ENCODE measurements around the gene CTSA. TPM values are rescaled to one million over a fixed set of nuclear protein-coding genes. Genes with fewer than 3 reads are reported as not detected.

Gene CTSA
- total RNA-seq, 1 donor from 2014 or later: 55.3 TPM

GRCh38 chr20:45880988-45881788 lies 9.9 kb upstream of the CTSA start, which contains the start of gene ZSWIM1:
Gene ZSWIM1 (plus strand): TSS chr20:45881227. CDS start chr20:45882593, 1,366 bp downstream.
- Mint-ChIP-seq H3K36me3 (ENCODE audit: low read depth) (peaks cover 2% of the 10 kb centered on the region), H3K27me3 (ENCODE audit: low read depth) (no peaks in the 10 kb centered on the region), H3K4me1 (peaks cover 20% of the 10 kb centered on the region), H3K4me3 (peak within 1 kb of the TSS; percentile 95), H3K9me3 (no peaks in the 10 kb centered on the region), H3K27ac (ENCODE audit: unreplicated experiment) (peak within 1 kb of the TSS; percentile 91)
- TF ChIP-seq CTCF (conservative IDR thresholded peaks at IDR 0.05): no peak
- peak; percentile 98 for DNase-seq (ENCODE audit: low read depth, low spot score)

GRCh38 chr20:45882469-45883099 lies 8.6 kb upstream of the CTSA start:
- Mint-ChIP-seq H3K27ac (ENCODE audit: unreplicated experiment) (no peak overlapping the region), H3K4me1 (peaks cover 20% of the 10 kb centered on the region), H3K36me3 (ENCODE audit: low read depth) (peaks cover 2% of the 10 kb centered on the region), H3K9me3 (no peaks in the 10 kb centered on the region), H3K27me3 (ENCODE audit: low read depth) (no peaks in the 10 kb centered on the region), H3K4me3 (peak overlapping the region; percentile 86)
- no peak for TF ChIP-seq CTCF (conservative IDR thresholded peaks at IDR 0.05)
- no peak for DNase-seq (ENCODE audit: low read depth, low spot score)

GRCh38 chr20:45883100-45883469 lies 8.1 kb upstream of the CTSA start:
- H3K27ac Mint-ChIP-seq (ENCODE audit: unreplicated experiment): no peak overlapping the region
- peaks cover 2% of the 10 kb centered on the region for H3K36me3 Mint-ChIP-seq (ENCODE audit: low read depth)
- no peak for TF ChIP-seq CTCF (conservative IDR thresholded peaks at IDR 0.05)
- H3K4me1 Mint-ChIP-seq: peaks cover 20% of the 10 kb centered on the region
- H3K9me3 Mint-ChIP-seq: no peaks in the 10 kb centered on the region
- H3K4me3 Mint-ChIP-seq: peak overlapping the region; percentile 86
- DNase-seq (ENCODE audit: low read depth, low spot score): no peak
- H3K27me3 Mint-ChIP-seq (ENCODE audit: low read depth): no peaks in the 10 kb centered on the region

GRCh38 chr20:45886590-45887345 lies 4.4 kb upstream of the CTSA start:
- Mint-ChIP-seq H3K27me3 (ENCODE audit: low read depth) (peaks cover 8% of the 10 kb centered on the region), H3K4me1 (peaks cover 19% of the 10 kb centered on the region), H3K9me3 (no peaks in the 10 kb centered on the region), H3K4me3 (peak overlapping the region; percentile 44), H3K36me3 (ENCODE audit: low read depth) (peaks cover 2% of the 10 kb centered on the region), H3K27ac (ENCODE audit: unreplicated experiment) (no peak overlapping the region)
- no peak for DNase-seq (ENCODE audit: low read depth, low spot score)
- TF ChIP-seq CTCF (conservative IDR thresholded peaks at IDR 0.05): no peak

- peak within 1 kb of the TSS; percentile 51 for H3K4me3 Mint-ChIP-seq
- H3K27me3 Mint-ChIP-seq (ENCODE audit: low read depth): peaks cover 10% of the 10 kb centered on the region
- no peak for TF ChIP-seq CTCF (conservative IDR thresholded peaks at IDR 0.05)
- no peaks in the 10 kb centered on the region for H3K9me3 Mint-ChIP-seq
- peaks cover 20% of the 10 kb centered on the region for H3K4me1 Mint-ChIP-seq
- H3K36me3 Mint-ChIP-seq (ENCODE audit: low read depth): peaks cover 2% of the 10 kb centered on the region
- no peak for DNase-seq (ENCODE audit: low read depth, low spot score)
- H3K27ac Mint-ChIP-seq (ENCODE audit: unreplicated experiment): no peak within 1 kb of the TSS
Observed at GRCh38 chr20:45887346-45887715, 3.8 kb upstream of the CTSA start, which contains the start of gene SPATA25. Gene SPATA25 (minus strand): TSS chr20:45887622. CDS start chr20:45887590, 32 bp downstream.

Measured in neural crest cell (in vitro differentiated cells).